ENCODE measurements around the gene HES3. TPM values are rescaled to one million over a fixed set of nuclear protein-coding genes. Genes with fewer than 3 reads are reported as not detected.

The HES3 gene
- total RNA-seq, 1 experiment from 2014 or later: not detected

GRCh38 chr1:6262555-6263420 lies 18.8 kb downstream of the HES3 start:
- no peak for TF ChIP-seq CBX3 (IDR thresholded peaks at IDR 0.05; ENCODE audit: low read depth)
- Histone ChIP-seq H4K20me1 (ENCODE audit: insufficient read depth) (no peaks in the 10 kb centered on the region), H3K27me3 (ENCODE audit: insufficient read depth, low read length) (no peaks in the 10 kb centered on the region), H3K4me1 (ENCODE audit: control insufficient read depth in 1 of 2, insufficient read depth in 2 of 2, low read length in 2 of 2) (peaks cover 11 to 26% of the 10 kb centered on the region in 2 experiments; a peak in 2 of 4 replicates), H2AFZ (ENCODE audit: low read depth, low read length, poor library complexity, severe bottlenecking) (no peak overlapping the region), H3K27ac (ENCODE audit: low read depth, low read length) (no peak overlapping the region), H3K9me2 (ENCODE audit: insufficient read depth) (no peaks in the 10 kb centered on the region), H3K79me2 (ENCODE audit: insufficient read depth, low read length) (no peaks in the 10 kb centered on the region), H3K4me2 (ENCODE audit: low read length) (no peak overlapping the region), H3K9ac (ENCODE audit: low read length) (no peak overlapping the region), H3K9me3 (ENCODE audit: control insufficient read depth in 1 of 2, insufficient read depth in 1 of 2, low read depth in 1 of 2, low read length in 2 of 2) (no peaks in the 10 kb centered on the region), H3K4me3 (replicated peaks in 1 of 2; ENCODE audit: low read depth in 1 of 2, low read length in 2 of 2) (no peak overlapping the region), H3K36me3 (ENCODE audit: control insufficient read depth in 1 of 2, insufficient read depth in 2 of 2, low read length in 2 of 2) (no peaks in the 10 kb centered on the region; a peak in 1 of 4 replicates)
- intact Hi-C loops (cut with micrococcal nuclease): no loop called here
- POLR2A ChIA-PET: no interaction called here
- RAD21 ChIA-PET (ENCODE audit: low non-redundant PET in 1 of 2, low total read pairs in 2 of 2, uncharacterized antibody in 2 of 2, unreplicated experiment in 2 of 2): no interaction called here
- DNase-seq (ENCODE audit: low read depth, low spot score) (no peak), ATAC-seq (no peak)
- BruUV-seq (replicated peaks): no TSS peak
- CTCF ChIA-PET: no interaction called here

- Histone ChIP-seq H3K79me2 (ENCODE audit: insufficient read depth, low read length) (no peaks in the 10 kb centered on the region), H3K4me1 (ENCODE audit: control insufficient read depth in 1 of 2, insufficient read depth in 2 of 2, low read length in 2 of 2) (peaks cover 11 to 22% of the 10 kb centered on the region in 2 experiments; a peak in 2 of 4 replicates), H3K9me2 (ENCODE audit: insufficient read depth) (no peaks in the 10 kb centered on the region), H3K4me3 (replicated peaks in 1 of 2; ENCODE audit: low read depth in 1 of 2, low read length in 2 of 2) (no peak overlapping the region), H2AFZ (ENCODE audit: low read depth, low read length, poor library complexity, severe bottlenecking) (no peak overlapping the region), H4K20me1 (ENCODE audit: insufficient read depth) (no peaks in the 10 kb centered on the region), H3K9ac (ENCODE audit: low read length) (no peak overlapping the region), H3K27ac (ENCODE audit: low read depth, low read length) (no peak overlapping the region), H3K9me3 (ENCODE audit: control insufficient read depth in 1 of 2, insufficient read depth in 1 of 2, low read depth in 1 of 2, low read length in 2 of 2) (no peaks in the 10 kb centered on the region), H3K4me2 (ENCODE audit: low read length) (no peak overlapping the region), H3K27me3 (ENCODE audit: insufficient read depth, low read length) (no peaks in the 10 kb centered on the region), H3K36me3 (ENCODE audit: control insufficient read depth in 1 of 2, insufficient read depth in 2 of 2, low read length in 2 of 2) (no peaks in the 10 kb centered on the region; a peak in 1 of 4 replicates)
- ChIA-PET POLR2A (no interaction called here), CTCF (no interaction called here), RAD21 (ENCODE audit: low non-redundant PET in 1 of 2, low total read pairs in 2 of 2, uncharacterized antibody in 2 of 2, unreplicated experiment in 2 of 2) (no interaction called here)
- DNase-seq (ENCODE audit: low read depth, low spot score) (no peak), ATAC-seq (no peak)
- BruUV-seq (replicated peaks): no TSS peak
- TF ChIP-seq SRF (IDR thresholded peaks at IDR 0.05; ENCODE audit: low read depth) (no peak), EZH2 (IDR thresholded peaks at IDR 0.05) (no peak), TCF7L2 (IDR thresholded peaks at IDR 0.05; ENCODE audit: borderline replicate concordance, extremely low read depth, insufficient read depth, insufficient read length) (no peak), FOSL1 (IDR thresholded peaks at IDR 0.05; ENCODE audit: low read depth) (no peak), JUND (IDR thresholded peaks at IDR 0.05) (no peak), ZFX (IDR thresholded peaks at IDR 0.05) (no peak), CEBPB (IDR thresholded peaks at IDR 0.05; ENCODE audit: low read depth) (no peak), SIN3A (IDR thresholded peaks at IDR 0.05; ENCODE audit: low read depth) (no peak), ELF1 (IDR thresholded peaks at IDR 0.05; ENCODE audit: borderline replicate concordance, low read depth) (no peak), EZH2phosphoT487 (IDR thresholded peaks at IDR 0.05; ENCODE audit: borderline replicate concordance) (no peak), RAD21 (IDR thresholded peaks at IDR 0.05; ENCODE audit: low read depth) (no peak), EGR1 (IDR thresholded peaks at IDR 0.05; ENCODE audit: low read depth) (no peak), CBX3 (IDR thresholded peaks at IDR 0.05; ENCODE audit: low read depth) (no peak), POLR2AphosphoS5 (IDR thresholded peaks at IDR 0.05; ENCODE audit: low read depth, low read length) (no peak), SP1 (IDR thresholded peaks at IDR 0.05; ENCODE audit: low read depth) (no peak), REST (IDR thresholded peaks at IDR 0.05; ENCODE audit: low read depth) (no peak), YY1 (IDR thresholded peaks at IDR 0.05; ENCODE audit: extremely low read depth, insufficient replicate concordance, low read depth, low read length) (no peak)
- intact Hi-C loops (cut with micrococcal nuclease): no loop called here
Measured at GRCh38 chr1:6263716-6264115, 19.7 kb downstream of the HES3 start.
